Endothelial cell (in vitro differentiated cells): ENCODE results near the gene KRTAP3-3. TPM values are rescaled to one million over a fixed set of nuclear protein-coding genes. Genes with fewer than 3 reads are reported as not detected.

Experiments
- DNase-seq: peaks from one replicate; pipeline ENCODE4 v3.0.0; 2021; ENCODE audit warnings: low spot score
- H3K27ac Mint-ChIP-seq: one replicate; pipeline ENCODE4 v1.8.0; 2021; ENCODE audit warnings: mixed read lengths, inconsistent platforms; ENCODE audit not compliant: unreplicated experiment
- H3K27me3 Mint-ChIP-seq: one replicate; pipeline ENCODE4 v1.8.0; 2021; ENCODE audit warnings: mild to moderate bottlenecking, moderate library complexity, mixed read lengths, inconsistent platforms; ENCODE audit not compliant: unreplicated experiment
- H3K36me3 Mint-ChIP-seq: one replicate; pipeline ENCODE4 v1.8.0; 2021; ENCODE audit warnings: mild to moderate bottlenecking, low read depth, mixed read lengths, inconsistent platforms; ENCODE audit not compliant: unreplicated experiment
- H3K4me1 Mint-ChIP-seq: one replicate; pipeline ENCODE4 v1.8.0; 2021; ENCODE audit warnings: mild to moderate bottlenecking, mixed read lengths, inconsistent platforms; ENCODE audit not compliant: unreplicated experiment
- H3K4me3 Mint-ChIP-seq: one replicate; pipeline ENCODE4 v1.8.0; 2021; ENCODE audit warnings: mild to moderate bottlenecking, mixed read lengths, inconsistent platforms; ENCODE audit not compliant: unreplicated experiment
- H3K9me3 Mint-ChIP-seq: one replicate; pipeline ENCODE4 v1.8.0; 2021; ENCODE audit warnings: mixed read lengths, inconsistent platforms; ENCODE audit not compliant: unreplicated experiment
- total RNA-seq: library from RNA; stranded (reverse); fragmentation: NEBNext Ultra II Directional; extraction: Animal tissue kit (Norgen Biotek cat#: 25700); gene quantifications from one replicate; pipeline ENCODE4 v1.2.1, GENCODE V29; 2021; ENCODE audit not compliant: unreplicated experiment
- TF ChIP-seq, protein P1 (sequence below): fragments of 200-600 bp; sonication (generic); IDR thresholded peaks from one replicate; pipeline ENCODE4 v1.5.0; 2021; ENCODE audit warnings: antibody characterized with exemption; ENCODE audit not compliant: unreplicated experiment

KRTAP3-3 gene
- total RNA-seq, 1 donor from 2014 or later = not detected

DNA sequence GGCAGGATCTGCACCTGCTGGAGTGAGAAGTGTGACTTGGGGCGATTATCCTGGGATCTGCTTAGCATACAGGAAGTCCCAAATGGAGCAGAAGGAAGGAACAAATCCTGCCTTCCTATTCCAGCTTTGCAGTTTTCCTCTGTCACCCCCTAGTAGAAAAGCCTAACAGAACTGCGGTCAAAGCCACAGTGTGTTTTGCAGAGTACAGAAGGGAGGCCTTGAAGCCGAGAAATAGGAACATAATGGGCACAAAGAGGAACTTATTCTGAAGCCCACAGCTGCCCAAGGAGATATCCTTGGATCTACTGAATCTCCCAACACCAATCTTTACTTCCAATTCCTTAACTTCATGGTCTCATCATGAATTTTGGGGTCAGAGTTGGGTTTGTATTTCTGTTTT, 24.6 kb upstream of the KRTAP3-3 start:
- no peak overlapping the region for H3K4me3 Mint-ChIP-seq
- DNase-seq = no peak
- TF ChIP-seq, protein P1, sequence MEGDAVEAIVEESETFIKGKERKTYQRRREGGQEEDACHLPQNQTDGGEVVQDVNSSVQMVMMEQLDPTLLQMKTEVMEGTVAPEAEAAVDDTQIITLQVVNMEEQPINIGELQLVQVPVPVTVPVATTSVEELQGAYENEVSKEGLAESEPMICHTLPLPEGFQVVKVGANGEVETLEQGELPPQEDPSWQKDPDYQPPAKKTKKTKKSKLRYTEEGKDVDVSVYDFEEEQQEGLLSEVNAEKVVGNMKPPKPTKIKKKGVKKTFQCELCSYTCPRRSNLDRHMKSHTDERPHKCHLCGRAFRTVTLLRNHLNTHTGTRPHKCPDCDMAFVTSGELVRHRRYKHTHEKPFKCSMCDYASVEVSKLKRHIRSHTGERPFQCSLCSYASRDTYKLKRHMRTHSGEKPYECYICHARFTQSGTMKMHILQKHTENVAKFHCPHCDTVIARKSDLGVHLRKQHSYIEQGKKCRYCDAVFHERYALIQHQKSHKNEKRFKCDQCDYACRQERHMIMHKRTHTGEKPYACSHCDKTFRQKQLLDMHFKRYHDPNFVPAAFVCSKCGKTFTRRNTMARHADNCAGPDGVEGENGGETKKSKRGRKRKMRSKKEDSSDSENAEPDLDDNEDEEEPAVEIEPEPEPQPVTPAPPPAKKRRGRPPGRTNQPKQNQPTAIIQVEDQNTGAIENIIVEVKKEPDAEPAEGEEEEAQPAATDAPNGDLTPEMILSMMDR = no peak
- no peaks in the 10 kb centered on the region for H3K27me3 Mint-ChIP-seq
- no peaks in the 10 kb centered on the region for H3K9me3 Mint-ChIP-seq
- H3K27ac Mint-ChIP-seq = no peak overlapping the region
- peaks cover 22% of the 10 kb centered on the region for H3K4me1 Mint-ChIP-seq
- H3K36me3 Mint-ChIP-seq = no peaks in the 10 kb centered on the region

DNA sequence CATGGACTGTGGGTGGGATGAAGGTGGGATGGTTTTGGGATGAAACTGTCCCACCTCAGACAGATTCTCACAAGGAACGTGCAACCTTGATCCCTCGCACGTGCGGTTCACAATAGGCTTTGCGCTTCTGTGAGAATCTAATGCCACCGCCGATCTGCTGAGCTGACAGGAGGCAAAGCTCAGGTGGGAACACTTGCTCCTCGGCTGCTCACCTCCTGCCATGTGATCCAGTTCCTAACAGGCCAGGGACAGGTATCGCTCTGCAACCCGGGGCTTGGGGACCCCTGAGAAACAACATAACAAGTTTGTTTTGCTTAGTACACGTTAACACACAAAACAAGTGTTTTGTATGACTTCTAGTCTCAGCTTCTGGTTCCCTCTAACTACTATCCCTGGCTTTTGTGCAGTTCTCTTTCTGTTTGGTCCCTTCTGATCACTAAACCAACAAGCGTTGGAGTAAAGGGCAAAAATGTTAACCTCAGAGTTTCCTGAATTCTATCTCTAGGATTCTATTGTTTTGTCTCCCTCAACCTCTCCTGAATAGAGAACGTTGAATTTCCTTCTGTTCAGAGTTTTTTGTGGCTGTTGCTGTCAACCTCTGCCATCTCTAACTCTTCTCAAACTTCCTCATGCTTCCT, 22.7 kb upstream of the KRTAP3-3 start:
- Mint-ChIP-seq H3K4me3 (no peak overlapping the region), H3K36me3 (no peaks in the 10 kb centered on the region), H3K27ac (no peak overlapping the region), H3K9me3 (no peaks in the 10 kb centered on the region), H3K4me1 (peaks cover 22% of the 10 kb centered on the region), H3K27me3 (no peaks in the 10 kb centered on the region)
- TF ChIP-seq, protein P1 = no peak
- DNase-seq = no peak

DNA sequence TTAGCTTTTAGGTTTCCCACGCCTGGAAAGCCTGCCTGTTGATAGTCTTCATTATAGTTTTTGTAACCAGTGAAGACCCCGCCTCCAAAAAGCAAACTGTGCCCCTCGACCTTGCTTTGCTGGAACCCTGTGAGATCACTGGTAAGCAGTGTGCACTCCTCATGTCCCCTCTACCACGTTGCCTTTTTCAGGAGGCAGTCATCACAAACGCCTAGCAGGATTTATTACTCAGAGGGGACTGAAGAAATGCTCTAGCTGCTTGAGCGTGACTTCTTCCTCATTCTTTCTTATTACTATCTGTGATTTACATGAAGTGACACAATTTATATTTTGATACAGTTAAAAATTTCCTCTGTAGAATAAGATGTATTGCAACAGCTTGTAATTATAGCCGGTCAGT, 21.5 kb upstream of the KRTAP3-3 start:
- DNase-seq = no peak
- TF ChIP-seq, protein P1 = no peak
- no peak overlapping the region for H3K4me3 Mint-ChIP-seq
- no peaks in the 10 kb centered on the region for H3K27me3 Mint-ChIP-seq
- H3K4me1 Mint-ChIP-seq = peaks cover 22% of the 10 kb centered on the region
- no peaks in the 10 kb centered on the region for H3K9me3 Mint-ChIP-seq
- no peaks in the 10 kb centered on the region for H3K36me3 Mint-ChIP-seq
- H3K27ac Mint-ChIP-seq = no peak overlapping the region

DNA sequence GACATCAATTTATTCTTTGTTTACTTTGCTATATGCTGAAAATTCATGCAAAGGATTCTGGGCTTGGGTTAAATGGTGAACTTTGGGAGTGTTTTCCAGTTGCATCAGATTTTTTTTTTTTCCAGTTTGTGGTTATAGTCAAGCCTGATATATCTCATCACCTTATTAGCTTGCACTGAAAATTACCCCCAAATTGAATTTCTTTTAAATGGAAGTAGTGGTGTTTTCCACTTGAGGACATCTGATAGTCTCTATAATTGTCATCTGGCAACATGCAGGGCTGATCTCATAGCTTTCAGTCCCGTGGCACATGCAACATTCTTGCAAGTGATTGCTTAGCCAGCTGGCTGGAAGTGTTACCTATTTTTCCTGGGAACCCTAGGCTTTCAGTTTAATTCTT, 19.6 kb upstream of the KRTAP3-3 start:
- no peak for DNase-seq
- Mint-ChIP-seq H3K27me3 (no peaks in the 10 kb centered on the region), H3K27ac (no peak overlapping the region), H3K36me3 (no peaks in the 10 kb centered on the region), H3K9me3 (no peaks in the 10 kb centered on the region), H3K4me3 (no peak overlapping the region), H3K4me1 (peaks cover 19% of the 10 kb centered on the region)
- TF ChIP-seq, protein P1 = no peak

DNA sequence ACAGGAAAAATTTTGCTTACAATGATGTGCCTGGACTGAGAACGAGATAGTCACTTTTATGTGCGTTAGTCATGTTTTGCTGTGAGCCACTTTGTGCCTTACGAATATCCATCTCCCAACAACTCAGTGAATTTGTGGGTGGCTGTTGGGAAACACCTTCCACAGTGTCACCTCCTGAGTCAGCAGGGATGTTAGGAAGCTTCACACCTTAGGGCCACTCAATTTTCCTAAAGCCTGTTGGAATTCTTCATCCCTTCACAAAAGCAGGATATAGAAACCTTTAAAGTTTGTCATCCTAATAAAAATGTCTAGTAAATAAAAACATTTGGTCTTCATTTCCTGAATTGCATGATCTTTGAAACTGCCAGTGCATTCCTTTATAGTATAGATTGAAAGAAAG, 19.2 kb upstream of the KRTAP3-3 start:
- H3K4me1 Mint-ChIP-seq = peaks cover 15% of the 10 kb centered on the region
- DNase-seq = no peak
- TF ChIP-seq, protein P1 = no peak
- H3K27ac Mint-ChIP-seq = no peak overlapping the region
- H3K36me3 Mint-ChIP-seq = no peaks in the 10 kb centered on the region
- H3K9me3 Mint-ChIP-seq = no peaks in the 10 kb centered on the region
- no peaks in the 10 kb centered on the region for H3K27me3 Mint-ChIP-seq
- no peak overlapping the region for H3K4me3 Mint-ChIP-seq
